GM19043 (cell line): ENCODE measurements around the gene NUPR2.
"Not testable (repeated sequence)": the region's sequence is repeated elsewhere in the genome, so short reads cannot be mapped to it uniquely, and the experiment has no call there.

Experiments used
- ATAC-seq: cut with Tn5 transposase; IDR thresholded peaks from one replicate; pipeline ENCODE4 v1.9.1; 2021; ENCODE audit warnings: low read depth; ENCODE audit not compliant: unreplicated experiment

NUPR2 gene, protein sequence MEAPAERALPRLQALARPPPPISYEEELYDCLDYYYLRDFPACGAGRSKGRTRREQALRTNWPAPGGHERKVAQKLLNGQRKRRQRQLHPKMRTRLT

DNA sequence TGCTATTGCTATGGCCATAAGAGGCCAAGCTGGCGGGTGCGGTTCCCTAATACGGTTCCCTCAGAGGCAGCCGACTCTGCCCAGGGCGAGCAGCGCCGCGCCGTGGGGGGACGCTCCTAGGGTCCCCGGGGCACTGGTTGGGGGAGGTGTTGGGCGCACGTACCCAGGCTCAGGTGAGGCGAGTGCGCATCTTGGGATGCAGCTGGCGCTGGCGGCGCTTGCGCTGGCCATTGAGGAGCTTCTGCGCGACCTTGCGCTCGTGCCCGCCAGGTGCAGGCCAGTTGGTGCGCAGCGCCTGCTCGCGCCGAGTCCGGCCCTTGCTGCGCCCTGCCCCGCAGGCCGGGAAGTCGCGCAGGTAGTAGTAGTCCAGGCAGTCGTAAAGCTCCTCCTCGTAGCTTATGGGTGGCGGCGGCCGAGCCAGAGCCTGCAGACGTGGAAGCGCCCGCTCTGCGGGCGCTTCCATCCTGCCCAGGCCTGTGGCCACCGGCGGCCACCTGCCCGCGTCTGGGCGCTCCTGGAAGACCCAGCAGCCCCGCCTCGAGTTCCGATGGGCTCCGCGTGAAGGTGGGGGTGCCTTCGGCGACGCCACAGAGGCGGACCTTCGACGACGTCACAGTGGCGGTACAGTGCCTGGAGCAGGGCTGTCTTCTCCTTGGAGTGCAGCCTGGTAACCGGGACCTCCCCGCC is at the start of gene NUPR2:
TSS of gene NUPR2 (minus strand) at position 566 of the 687 bp plus-strand sequence. CDS start at position 463, 103 bp downstream.
- ATAC-seq = no peak

DNA sequence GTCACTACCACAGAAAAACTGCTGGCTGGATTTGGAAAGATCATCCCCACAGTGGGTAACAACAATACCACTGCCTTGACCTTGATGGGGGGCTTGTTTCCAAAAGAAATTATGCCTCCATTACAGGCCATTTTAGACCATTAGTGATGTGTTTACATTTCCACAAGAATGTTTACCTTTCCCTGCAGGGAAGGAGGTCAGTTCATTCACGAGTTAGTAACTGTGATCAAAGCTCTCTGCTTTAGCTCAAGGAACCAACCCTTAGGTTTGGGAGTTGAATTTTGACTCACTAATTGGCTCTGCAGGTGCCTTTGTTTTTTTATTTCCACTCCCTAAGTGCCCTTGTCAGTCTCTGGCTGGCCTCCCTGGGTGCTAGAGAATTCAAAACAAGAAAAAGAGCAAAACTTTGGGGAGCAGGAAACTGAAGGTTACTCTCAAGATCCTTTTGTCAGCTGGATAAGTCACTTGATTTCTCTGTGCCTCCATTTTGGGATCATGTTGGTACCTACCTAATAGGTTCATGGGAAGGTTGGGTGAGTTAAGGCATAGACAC is 41.1 kb upstream of the NUPR2 start:
- ATAC-seq = no peak

DNA sequence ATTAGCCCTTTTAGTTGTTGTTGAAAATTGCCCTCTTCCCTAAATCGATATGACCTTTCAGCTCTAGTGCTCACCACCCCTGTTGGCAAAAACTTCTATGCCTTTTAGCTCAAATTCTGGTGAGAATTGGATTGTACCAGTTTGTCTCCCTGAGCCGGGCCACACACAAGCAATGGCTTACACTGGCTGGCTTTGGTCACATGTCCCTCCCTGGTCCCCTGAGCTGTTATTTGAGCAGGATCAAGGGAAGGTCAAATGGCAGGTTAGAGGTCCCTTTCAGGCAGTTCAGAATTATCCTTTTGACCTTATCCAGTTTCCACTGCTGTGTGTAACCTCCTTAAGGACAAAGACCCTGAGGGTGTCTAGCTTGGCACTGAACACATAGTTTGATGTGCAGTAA is 14.8 kb upstream of the NUPR2 start:
- not testable (repeated sequence) for ATAC-seq

DNA sequence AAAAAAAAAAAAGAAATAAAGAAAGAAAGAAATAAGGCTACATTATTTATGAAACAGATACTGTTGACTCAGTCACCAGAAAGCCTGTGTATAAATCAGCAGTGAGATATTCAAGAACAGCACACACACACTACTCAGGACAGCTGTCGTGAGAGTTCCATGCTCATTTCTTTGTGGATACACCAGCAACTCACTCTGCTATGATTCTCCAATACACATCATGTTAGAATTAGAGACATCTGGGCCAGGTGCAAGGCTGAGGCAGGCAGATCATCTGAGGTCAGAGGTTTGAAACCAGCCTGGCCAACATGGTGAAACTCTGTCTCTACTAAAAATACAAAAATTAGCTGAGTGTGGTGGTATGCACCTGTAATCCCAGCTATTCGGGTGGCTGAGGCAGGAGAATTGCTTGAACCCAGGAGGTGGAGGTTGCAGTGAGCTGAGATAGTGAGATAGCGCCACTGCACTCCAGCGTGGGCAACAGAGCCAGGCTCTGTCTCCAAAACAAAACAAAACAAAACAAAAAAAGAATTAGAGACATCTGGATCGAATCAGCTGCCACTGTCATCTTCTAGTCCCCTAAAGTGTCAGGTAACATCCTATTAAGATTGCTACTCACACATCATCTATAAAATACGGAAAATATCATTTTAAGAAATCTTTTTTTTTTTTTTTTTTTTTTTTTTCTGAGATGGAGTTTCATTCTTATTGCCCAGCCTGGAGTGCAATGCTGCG is 11.2 kb upstream of the NUPR2 start:
- ATAC-seq = no peak

DNA sequence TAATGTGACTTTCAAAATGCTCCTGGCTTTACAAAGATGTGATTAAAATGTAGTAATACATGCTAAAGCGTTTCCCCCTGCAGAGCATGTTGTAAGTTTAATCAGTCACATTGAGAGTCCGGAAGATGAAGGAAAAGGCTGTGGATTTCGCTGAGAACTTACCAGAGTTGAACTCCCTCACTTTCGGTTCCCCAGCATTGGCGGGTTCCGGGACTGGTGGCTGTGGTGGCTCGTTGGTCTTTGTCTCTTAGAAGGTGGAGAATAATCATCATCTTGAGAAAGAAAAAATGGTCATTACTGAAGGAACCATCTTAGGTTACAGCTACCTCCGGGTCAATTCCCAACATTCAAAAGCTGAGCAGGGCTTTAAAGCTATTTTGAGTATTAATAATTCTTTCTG is 9.6 kb upstream of the NUPR2 start:
- ATAC-seq = no peak

DNA sequence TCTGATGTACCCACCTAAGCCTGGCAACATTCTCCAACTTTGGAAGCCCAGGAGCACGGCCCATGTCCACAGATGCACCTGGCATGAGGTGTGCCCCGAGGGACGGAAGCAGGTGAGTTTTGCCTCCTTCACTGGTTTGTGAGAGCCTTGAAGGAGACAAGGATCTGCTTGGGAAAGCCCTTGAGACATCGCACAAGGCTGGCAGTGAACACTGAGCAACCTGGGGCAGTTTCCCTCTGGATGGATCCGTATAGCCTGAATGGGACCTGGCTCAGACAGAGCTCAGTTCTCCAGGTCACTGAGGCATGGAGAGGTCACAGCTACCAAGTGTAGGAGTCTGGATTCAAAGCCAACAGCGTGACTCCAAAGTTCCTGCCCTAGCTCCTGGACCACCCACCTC is 8.8 kb upstream of the NUPR2 start:
- ATAC-seq = no peak

DNA sequence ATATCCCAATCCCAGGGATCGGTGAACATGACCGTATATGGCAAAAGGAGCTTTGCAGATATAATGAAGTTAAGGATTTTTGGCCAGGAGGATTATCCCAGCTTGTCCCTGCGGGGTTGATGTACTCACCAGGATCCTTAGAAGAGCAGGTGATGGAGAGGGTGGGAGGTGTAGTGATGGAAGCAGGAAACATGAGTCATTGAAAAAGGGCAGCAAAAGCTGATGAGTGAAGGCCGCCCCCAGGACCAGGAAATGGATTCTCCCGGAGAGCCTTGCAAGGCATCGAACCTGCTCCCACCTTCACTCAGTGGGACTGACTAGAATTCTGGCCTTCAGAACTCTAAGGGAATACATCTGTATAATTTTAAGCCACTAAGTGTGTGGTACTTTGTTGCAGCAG is 5.2 kb upstream of the NUPR2 start:
- no peak for ATAC-seq

DNA sequence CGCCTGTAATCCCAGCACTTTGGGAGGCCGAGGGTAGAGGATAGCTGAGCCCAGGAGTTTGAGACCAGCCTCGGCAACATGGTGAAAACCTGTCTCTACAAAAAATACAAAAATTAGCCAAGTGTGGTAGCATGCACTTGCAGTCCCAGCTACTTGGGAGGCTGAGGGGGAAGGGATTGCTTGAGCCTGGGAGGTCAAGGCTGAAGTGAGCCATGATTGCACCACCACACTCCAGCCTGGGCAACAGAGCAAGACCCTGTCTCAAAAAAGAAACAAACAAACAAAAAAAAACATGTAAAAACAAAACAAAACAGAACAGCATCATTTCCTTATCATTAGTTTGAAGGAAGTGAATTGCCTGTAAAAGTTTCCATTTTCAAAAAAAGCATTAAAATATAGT is 4.0 kb downstream of the NUPR2 start:
- not testable (repeated sequence) for ATAC-seq

DNA sequence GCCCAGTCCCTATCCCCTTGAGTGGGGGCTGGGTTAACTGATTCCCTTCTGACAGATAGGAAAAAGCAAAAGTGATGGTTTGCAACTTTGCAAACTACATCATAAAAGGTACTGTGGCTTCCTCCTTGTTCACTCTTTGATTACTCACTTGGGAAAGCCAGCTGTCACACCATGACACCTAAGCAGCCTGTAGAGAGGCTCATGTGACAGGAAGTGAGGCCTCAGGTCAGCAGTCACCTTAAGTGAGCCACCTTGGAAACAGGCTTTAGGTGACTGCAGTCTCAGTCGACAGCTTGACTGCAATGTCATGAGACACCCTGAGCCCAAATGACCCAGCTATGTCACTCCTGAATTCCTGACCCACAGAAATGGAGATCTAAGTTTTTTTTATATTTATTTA is 5.6 kb downstream of the NUPR2 start:
- ATAC-seq = no peak

DNA sequence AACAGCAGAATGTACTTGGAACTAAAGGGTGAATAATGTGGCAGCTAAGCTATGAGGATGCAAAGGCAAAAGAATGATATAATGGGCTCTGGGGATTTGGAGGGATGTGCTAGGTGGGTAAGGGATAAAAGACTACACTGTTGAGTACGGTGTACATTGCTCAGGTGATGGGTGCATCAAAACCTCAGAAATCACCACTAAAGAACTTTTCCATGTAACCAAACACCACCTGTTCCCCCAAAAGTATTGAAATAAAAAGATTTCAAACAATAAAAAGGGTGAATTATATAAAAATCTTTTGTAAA is 8.3 kb downstream of the NUPR2 start:
- ATAC-seq = no peak

DNA sequence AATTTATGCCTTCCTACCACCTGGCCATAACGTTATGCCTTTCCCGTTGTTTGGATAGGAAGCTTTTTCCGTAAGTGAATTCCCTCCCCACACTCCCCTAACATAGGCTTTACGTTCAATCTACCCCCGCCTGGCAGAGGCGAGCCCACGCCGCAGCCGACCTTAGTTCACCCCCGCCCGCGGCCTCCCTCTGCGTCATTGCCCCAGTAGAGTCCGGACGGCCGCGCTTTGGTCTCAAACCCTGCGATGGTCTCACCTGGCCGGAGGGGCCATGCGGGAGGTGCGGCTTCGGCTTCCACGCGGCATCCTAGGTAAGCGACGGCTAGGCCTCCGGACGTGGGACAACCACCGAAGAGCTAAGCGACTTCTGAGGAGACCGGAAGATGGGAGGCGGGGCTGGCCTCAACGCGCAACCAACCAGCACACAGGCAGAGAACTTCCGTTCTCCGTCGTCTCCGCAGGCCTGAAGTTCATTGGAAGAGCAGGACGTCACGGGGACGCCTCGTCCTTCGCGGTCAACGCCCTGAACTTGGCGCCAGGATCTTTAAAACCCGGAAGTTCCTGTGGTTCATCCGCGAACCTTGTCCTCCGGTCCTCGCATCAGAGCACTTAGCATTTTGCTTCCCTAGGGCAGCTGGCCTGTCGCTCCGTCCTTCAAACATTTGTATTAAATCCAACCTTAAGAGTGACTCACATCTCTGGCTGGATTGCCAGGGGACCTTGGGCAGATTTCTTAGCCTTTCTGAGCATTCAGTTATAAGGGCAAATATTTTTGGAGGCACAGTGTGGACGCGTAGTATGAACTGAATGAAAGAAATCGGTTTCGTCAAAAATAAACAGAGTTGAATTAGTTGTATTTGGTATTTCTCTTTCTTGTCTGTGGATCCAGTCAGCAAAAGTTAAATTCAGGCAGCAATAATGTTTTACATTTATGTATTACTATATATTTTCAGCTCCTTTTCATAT is 9.8 kb downstream of the NUPR2 start, which contains the start of gene CHCHD2:
TSS of gene CHCHD2 (minus strand) at position 369 of the 966 bp plus-strand sequence. CDS start at position 306, 63 bp downstream.
- ATAC-seq = peak; percentile 99

DNA sequence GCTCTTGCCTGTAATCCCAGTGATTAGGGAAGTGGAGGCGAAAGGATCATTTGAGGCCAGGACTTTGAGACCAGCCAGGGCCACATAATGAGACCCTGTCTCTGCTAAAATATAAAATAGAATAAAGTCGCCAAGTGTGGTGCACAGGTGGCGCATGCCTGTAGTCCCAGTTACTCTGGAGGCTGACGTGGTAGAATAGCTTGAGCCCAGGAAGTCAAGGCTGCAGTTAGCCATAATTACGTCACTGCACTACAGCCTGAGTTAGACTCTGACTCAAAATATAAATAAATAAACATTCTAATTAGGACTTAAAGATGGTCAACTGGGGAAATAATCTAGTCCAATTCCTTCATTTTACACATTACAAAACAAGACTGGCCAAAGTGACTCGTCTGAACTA is 10.7 kb downstream of the NUPR2 start:
- ATAC-seq = no peak

DNA sequence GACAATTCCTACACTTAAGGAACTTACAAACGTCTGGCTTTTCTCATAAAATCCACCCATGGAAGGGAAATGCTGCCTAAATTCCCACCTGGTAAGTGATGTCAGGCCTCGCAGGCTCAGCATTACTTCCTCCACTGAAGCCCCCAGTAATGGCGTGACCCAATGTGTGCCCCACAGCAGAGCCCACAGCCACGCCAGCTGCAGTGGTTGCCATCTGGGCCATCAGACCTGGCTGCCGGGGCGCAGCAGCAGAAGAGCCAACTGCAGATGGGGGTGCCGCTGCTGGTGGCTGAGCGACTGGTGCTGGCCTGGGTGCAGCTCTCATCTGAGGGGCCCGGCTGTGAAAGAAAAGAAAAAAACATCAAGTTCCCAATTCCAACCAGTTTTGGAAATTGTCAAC is 12.1 kb downstream of the NUPR2 start:
- ATAC-seq = not testable (repeated sequence)

DNA sequence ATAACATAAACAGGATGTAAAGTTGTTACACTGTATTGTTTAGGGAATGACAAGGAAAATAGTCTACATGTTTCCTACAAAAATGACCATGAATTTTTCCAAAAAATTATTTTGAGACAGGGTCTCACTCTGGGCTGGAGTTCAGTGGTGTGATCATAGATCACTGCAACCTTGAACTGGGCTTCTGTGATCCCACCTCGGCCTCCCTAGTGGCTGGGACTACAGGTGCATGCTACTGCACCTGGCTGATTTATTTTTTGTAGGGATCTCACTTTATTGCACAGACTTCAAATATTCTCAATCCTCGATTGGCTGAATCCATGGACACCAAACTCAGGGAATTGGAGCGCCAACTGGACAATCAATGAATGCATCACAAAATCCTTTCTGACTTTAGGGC is 16.6 kb downstream of the NUPR2 start:
- no peak for ATAC-seq

DNA sequence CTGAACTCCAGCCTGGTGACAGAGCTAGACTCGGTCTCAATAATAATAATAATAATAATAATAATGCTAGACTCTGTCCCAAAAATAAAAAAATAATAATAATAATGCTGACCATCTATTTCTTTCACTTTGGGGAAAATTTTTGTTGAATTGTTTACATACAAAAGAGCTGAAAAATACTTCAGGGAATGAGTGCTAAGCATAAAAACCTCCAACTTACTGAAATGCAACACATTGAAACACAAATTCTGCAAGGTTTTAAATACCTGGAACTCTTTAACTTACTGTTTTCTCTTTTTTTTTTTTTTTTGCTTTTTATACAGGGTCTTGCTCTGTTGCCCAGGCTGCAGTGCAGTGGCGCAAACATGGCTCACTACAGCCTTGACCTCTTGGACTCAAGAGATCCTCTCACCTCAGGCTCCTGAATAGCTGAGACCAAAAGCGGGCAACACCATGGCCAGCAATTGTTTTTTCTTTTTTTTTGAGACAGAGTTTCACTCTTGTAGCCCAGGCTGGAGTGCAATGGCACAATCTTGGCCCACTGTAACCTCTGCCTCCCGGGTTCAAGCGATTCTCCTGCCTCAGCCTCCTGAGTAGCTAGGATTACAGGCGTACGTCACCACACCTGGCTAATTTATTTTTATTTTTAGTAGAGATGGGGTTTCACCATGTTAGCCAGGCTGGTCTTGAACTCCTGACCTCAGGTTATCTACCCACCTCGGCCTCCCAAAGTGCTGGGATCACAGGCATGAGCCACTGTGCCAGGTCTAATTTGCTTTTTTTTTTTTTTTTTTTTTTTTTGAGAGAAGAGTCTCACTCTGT is 17.8 kb downstream of the NUPR2 start:
- not testable (repeated sequence) for ATAC-seq

DNA sequence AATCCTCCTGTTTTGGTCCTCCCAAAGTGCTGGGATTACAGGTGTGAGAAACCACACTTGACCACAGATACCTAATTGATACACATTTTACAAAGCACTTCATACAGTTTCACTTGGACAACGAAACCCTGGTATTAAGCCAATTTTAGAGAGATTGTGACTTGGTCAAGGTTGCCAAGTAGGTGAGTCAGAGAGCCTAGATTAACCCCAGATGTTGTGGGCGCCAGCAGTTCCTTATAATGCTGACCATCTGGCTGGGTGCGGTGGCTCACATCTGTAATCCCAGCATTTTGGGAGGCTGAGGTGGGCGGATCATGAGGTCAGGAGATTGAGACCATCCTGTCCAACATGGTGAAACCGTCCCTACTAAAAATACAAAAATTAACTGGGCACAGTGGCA is 18.5 kb downstream of the NUPR2 start:
- no peak for ATAC-seq

DNA sequence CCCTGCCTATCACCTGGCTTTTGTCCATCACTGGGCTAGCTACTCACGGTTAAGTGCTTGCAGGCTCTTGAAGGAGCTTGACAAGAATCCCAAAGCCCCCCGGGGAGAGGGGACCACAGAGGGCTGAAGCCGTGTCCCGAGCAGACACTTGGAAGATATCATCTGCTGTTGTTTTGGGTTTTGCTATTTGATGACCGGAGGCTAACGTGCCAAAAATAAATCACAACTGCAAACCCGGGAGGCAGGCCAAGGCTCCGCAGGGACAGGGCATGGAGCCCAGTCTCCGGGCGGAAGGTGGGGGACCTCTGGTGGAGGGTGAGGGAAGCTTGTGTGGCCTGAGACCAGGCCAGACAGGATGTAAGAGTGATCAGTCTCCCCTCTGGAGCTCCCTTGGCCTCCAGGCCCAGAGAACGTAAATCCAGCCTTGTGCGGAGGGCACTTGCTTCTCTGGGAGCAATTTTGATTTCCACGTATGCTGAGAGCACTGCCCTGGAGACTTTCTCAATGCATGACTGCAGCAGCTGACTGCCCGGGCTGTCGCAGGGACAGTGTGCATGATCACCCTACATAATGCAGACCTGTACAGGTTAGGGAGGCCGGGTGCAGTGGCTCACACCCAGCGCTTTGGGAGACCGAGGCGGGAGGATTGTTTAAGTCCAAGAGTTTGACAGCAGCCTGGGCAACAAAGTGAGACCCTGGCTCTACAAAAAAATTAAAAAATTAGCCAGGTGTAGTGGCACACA is 23.3 kb downstream of the NUPR2 start, which contains the start of gene PHKG1:
TSS of gene PHKG1 (minus strand) at position 164 of the 743 bp plus-strand sequence. CDS start 4,011 bp downstream, outside the sequence.
- no peak for ATAC-seq

DNA sequence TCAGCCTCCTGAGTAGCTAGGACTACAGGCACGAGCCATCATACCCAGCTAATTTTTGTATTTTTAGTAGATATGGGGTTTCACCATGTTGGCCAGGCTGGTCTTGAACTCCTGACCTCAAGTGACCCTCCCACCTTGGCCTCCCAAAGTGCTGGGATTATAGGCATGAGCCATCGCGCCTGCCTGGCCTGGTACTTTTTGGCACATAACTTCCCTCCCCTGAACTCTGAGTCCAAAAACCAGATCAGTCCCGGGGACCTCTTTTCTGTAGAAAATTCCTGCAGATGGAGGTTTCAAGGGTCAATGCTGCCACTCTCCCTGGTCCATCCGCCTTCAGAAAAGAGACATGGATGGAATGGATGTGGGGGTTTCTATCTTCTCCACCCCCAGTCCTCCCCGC is 23.8 kb downstream of the NUPR2 start:
- ATAC-seq = not testable (repeated sequence)

DNA sequence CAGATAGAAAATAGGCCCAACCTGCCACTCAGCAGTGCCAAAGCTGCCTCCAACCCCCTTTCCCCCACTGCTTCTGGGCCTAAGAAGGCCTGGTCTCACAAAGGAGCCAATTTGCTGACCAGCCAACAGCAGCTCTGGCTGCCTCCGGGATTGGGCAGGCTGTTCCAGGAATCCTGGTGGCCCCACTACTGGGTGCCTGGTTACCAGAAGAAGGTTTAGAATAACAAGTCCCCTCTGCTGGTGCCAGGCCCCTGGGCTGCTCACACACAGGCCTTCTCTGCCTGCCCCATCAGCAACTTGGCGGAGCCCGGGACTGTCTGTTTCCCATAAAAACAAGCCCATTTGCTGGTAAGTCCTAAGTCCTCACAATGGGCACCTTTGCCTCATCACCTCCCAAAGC is 24.6 kb downstream of the NUPR2 start:
- no peak for ATAC-seq
